HepG2 (cell line): ENCODE measurements around the gene TJAP1. TPM values are rescaled to one million over a fixed set of nuclear protein-coding genes. Genes with fewer than 3 reads are reported as not detected.

Experiments
- ATAC-seq: fragments of 200-7000 bp; cut with Tn5 transposase; 3 replicates; pipeline ENCODE4 v1.9.1; 2020; ENCODE audit warnings: mild to moderate bottlenecking, moderate library complexity
- BruUV-seq: library from RNA; stranded (reverse); fragments of 400-500 nt; replicated peaks from 2 replicates; lab custom pipeline; 2021; lab: Mats Ljungman, UMichigan
- CTCF ChIA-PET: fragments of 300-600 bp; formaldehyde crosslinking; extraction: SDS; loops from one replicate; lab custom pipeline; 2021; ENCODE audit warnings: low total read pairs, inconsistent platforms, low intra/inter-chr PET ratio; lab: Yijun Ruan, JAX
- POLR2A ChIA-PET: fragments of 350-600 bp; sonication (Branson Sonifier 250); formaldehyde crosslinking; loops from one replicate; lab custom pipeline; 2020; ENCODE audit warnings: antibody characterized with exemption, inconsistent platforms; lab: Yijun Ruan, JAX
- DNase-seq: peaks from one replicate; pipeline ENCODE4 v3.0.0-alpha.2; 2015; ENCODE audit warnings: low spot score
- FAIRE-seq: peaks from 3 replicates; lab custom pipeline; 2011; peaks lifted over from hg19 to GRCh38; lab: Jason Lieb, UNC
- H2AFZ ChIP-seq: one replicate; pipeline ENCODE4 v1.6.1; 2011; ENCODE audit warnings: low read length, inconsistent platforms
- H3K27ac ChIP-seq: fragments of 300-600 bp; 3 replicates; pipeline ENCODE4 v1.8.0; 2011; ENCODE audit warnings: mixed run types, mild to moderate bottlenecking, mixed read lengths, low read length, inconsistent platforms; ENCODE audit not compliant: insufficient read depth; ENCODE audit errors: extremely low read length
- H3K27me3 ChIP-seq, 2 experiments: fragments of 200-600 bp in 1 of 2; 2 replicates in 1 of 2; 3 replicates in 1 of 2; pipeline versions ENCODE4 v1.6.0 to v1.8.0; 2011; ENCODE audit warnings: low read length in 2 of 2, mild to moderate bottlenecking in 2 of 2, moderate library complexity in 2 of 2, inconsistent platforms in 1 of 2; ENCODE audit not compliant: insufficient read depth in 2 of 2, control insufficient read depth in 1 of 2
- H3K36me3 ChIP-seq, 2 experiments: fragments of 200-600 bp in 1 of 2; replicated peaks in 1 of 2; 2 replicates in 1 of 2; 3 replicates in 1 of 2; pipeline versions ENCODE4 v1.5.1 to v1.8.0; 2011; ENCODE audit warnings: low read length in 2 of 2, inconsistent platforms in 1 of 2; ENCODE audit not compliant: insufficient read depth in 2 of 2, control insufficient read depth in 1 of 2
- H3K4me1 ChIP-seq: 2 replicates; pipeline ENCODE4 v1.5.1; 2012; ENCODE audit warnings: low read length, inconsistent platforms; ENCODE audit not compliant: insufficient read depth
- H3K4me2 ChIP-seq: 2 replicates; pipeline ENCODE4 v1.6.0; 2011; ENCODE audit warnings: low read depth, low read length, inconsistent platforms
- H3K4me3 ChIP-seq, 3 experiments: fragments of 200-600 bp in 1 of 3; sonication (generic), shearing (Covaris generic) in 1 of 3; replicated peaks in 1 of 3; 2 replicates each; pipeline ENCODE4 v1.5.1; 2011 to 2016; ENCODE audit warnings: low read length in 3 of 3, inconsistent platforms in 2 of 3, low read depth in 2 of 3, mild to moderate bottlenecking in 2 of 3, control low read depth in 1 of 3, mixed read lengths in 1 of 3; ENCODE audit not compliant: insufficient read depth in 1 of 3
- H3K79me2 ChIP-seq: one replicate; pipeline ENCODE4 v1.6.1; 2011; ENCODE audit warnings: low read length, inconsistent platforms; ENCODE audit not compliant: insufficient read depth
- H3K9ac ChIP-seq: 2 replicates; pipeline ENCODE4 v1.6.0; 2011; ENCODE audit warnings: mild to moderate bottlenecking, low read depth, low read length, inconsistent platforms; ENCODE audit not compliant: insufficient read depth
- H3K9me3 ChIP-seq: 2 replicates; pipeline ENCODE4 v1.5.1; 2012; ENCODE audit warnings: mild to moderate bottlenecking, low read length
- H4K20me1 ChIP-seq: 2 replicates; pipeline ENCODE4 v1.6.0; 2011; ENCODE audit warnings: inconsistent platforms, mild to moderate bottlenecking, low read length, moderate library complexity; ENCODE audit not compliant: insufficient read depth
- ASH2L ChIP-seq: fragments of 300-600, 200-600 bp; sonication (generic); IDR thresholded peaks from 2 replicates; pipeline ENCODE4 v1.7.0; 2017; ENCODE audit warnings: low read depth, mild to moderate bottlenecking, moderate library complexity, mixed read lengths, low read length; ENCODE audit not compliant: insufficient read length
- ATAD3A ChIP-seq: sonication (generic); formaldehyde crosslinking; IDR thresholded peaks from 2 replicates; pipeline ENCODE4 v1.4.0; 2020; ENCODE audit warnings: missing genetic modification reagents
- HDAC2 ChIP-seq: sonication (generic); formaldehyde crosslinking; IDR thresholded peaks from 2 replicates; pipeline ENCODE4 v1.4.0; 2020; ENCODE audit warnings: missing genetic modification reagents
- KDM1A ChIP-seq: IDR thresholded peaks from 2 replicates; pipeline ENCODE4 v1.6.1; 2016; ENCODE audit warnings: missing compliant biosample characterization
- SP2 ChIP-seq: sonication (generic); formaldehyde crosslinking; IDR thresholded peaks from 2 replicates; pipeline ENCODE4 v1.5.1; 2020; ENCODE audit warnings: mild to moderate bottlenecking, missing genetic modification reagents
- SUZ12 ChIP-seq: fragments of 150-350 bp; IDR thresholded peaks from 2 replicates; pipeline ENCODE4 v1.6.1; 2014; ENCODE audit warnings: low read depth, low read length
- THAP11 ChIP-seq: IDR thresholded peaks from 2 replicates; pipeline ENCODE4 v1.6.1; 2016; ENCODE audit warnings: missing biosample characterization, missing genetic modification reagents
- TP53 ChIP-seq: sonication (generic); formaldehyde crosslinking; conservative IDR thresholded peaks from 2 replicates; pipeline ENCODE4 v1.4.0; 2020; ENCODE audit warnings: missing genetic modification reagents
- ZNF350 ChIP-seq: sonication (generic); formaldehyde crosslinking; IDR thresholded peaks from 2 replicates; pipeline ENCODE4 v1.4.0; 2020; ENCODE audit warnings: mild to moderate bottlenecking, low read depth, missing genetic modification reagents, borderline replicate concordance
- ZNF713 ChIP-seq: sonication (generic); formaldehyde crosslinking; IDR thresholded peaks from 2 replicates; pipeline ENCODE4 v1.4.0; 2020; ENCODE audit warnings: mild to moderate bottlenecking, missing genetic modification reagents
- WGBS: methylation state at CpG from one replicate; pipeline ENCODE4 v1.1.6; 2017; ENCODE audit warnings: low lambda C conversion rate; 5-methylcytosine and 5-hydroxymethylcytosine counted together
- in situ Hi-C: cut with HindIII; loops from 2 replicates; pipeline ENCODE4 v1.10.0; 2017; ENCODE audit warnings: low pct_unique_long_range_greater_than_20kb; ENCODE audit not compliant: extremely low pct_ligation_motif_present
- intact Hi-C: fragments of 100-400 bp; cut with micrococcal nuclease; formaldehyde crosslinking; loops from one replicate; pipeline ENCODE4 v1.10.0; 2022; ENCODE audit not compliant: unreplicated experiment
- polyA plus RNA-seq, 8 experiments: library from polyadenylated mRNA; depleted of rRNA in 3 of 8; stranded (reverse) in 7 of 8; unstranded in 1 of 8; fragments of >200 nt; fragmentation: Illumina TruSeq in 4 of 8; extraction: Trizol in 4 of 8; gene quantifications; 2 replicates each; pipeline versions ENCODE4 v1.2.1 to v1.2.3, GENCODE V29; 2011 to 2016; ENCODE audit warnings: low read depth in 4 of 8, missing spikeins in 1 of 8, mixed read lengths in 1 of 8; ENCODE audit not compliant: insufficient read depth in 1 of 8
- total RNA-seq, 5 experiments: library from RNA; depleted of rRNA; stranded (reverse); fragments of >200 nt; fragmentation: Illumina TruSeq; extraction: Trizol; gene quantifications; 2 replicates each; pipeline ENCODE4 v1.2.3, GENCODE V29; 2016; ENCODE audit warnings: low read depth in 1 of 5
- TF ChIP-seq, protein P1 (sequence below), 2 experiments: sonication (generic) in 1 of 2; formaldehyde crosslinking in 1 of 2; IDR thresholded peaks; 2 replicates each; pipeline versions ENCODE4 v1.6.1 to v1.9.0; 2014 to 2022; ENCODE audit warnings: antibody characterized with exemption in 1 of 2, borderline replicate concordance in 1 of 2, inconsistent platforms in 1 of 2, low read depth in 1 of 2, missing genetic modification reagents in 1 of 2
- TF ChIP-seq, protein P2 (sequence below): sonication (generic); formaldehyde crosslinking; IDR thresholded peaks from 2 replicates; pipeline ENCODE4 v1.8.1; 2023; ENCODE audit warnings: mild to moderate bottlenecking, missing genetic modification reagents
- TF ChIP-seq, protein P3 (sequence below): sonication (generic); formaldehyde crosslinking; IDR thresholded peaks from 2 replicates; pipeline ENCODE4 v1.4.0; 2020; ENCODE audit warnings: mild to moderate bottlenecking, low read depth, missing genetic modification reagents

The TJAP1 gene
- total and polyA plus RNA-seq, 2 of the 13 experiments (the other 11 are each of a cell fraction or from before 2014, with no cell fraction given), result 15.7 to 41.6 TPM

DNA sequence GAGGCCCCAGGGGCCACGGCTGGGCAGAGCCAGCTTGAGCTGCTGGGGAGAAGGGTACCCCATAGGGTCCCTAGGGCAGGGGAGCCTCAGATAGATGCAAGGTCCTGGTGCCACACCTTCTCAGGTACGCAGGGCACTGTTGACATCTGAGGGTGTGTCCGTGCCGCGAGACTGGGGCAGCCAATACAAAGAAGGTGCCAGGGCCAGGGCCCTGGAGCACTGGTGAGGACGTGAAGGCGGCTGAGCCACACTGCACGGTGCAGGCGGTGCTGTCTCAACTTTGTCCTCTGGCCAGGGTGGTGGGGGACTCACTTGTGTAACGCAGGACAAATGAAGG, 33.4 kb downstream of the TJAP1 start (continued):
- TF ChIP-seq, protein P1, sequence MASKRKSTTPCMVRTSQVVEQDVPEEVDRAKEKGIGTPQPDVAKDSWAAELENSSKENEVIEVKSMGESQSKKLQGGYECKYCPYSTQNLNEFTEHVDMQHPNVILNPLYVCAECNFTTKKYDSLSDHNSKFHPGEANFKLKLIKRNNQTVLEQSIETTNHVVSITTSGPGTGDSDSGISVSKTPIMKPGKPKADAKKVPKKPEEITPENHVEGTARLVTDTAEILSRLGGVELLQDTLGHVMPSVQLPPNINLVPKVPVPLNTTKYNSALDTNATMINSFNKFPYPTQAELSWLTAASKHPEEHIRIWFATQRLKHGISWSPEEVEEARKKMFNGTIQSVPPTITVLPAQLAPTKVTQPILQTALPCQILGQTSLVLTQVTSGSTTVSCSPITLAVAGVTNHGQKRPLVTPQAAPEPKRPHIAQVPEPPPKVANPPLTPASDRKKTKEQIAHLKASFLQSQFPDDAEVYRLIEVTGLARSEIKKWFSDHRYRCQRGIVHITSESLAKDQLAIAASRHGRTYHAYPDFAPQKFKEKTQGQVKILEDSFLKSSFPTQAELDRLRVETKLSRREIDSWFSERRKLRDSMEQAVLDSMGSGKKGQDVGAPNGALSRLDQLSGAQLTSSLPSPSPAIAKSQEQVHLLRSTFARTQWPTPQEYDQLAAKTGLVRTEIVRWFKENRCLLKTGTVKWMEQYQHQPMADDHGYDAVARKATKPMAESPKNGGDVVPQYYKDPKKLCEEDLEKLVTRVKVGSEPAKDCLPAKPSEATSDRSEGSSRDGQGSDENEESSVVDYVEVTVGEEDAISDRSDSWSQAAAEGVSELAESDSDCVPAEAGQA (IDR thresholded peaks at IDR 0.05; ENCODE audit: low read depth), result peak; percentile 72; the same call in 1 of the 2 replicates
- TF ChIP-seq, protein P1 (CRISPR knock-in tag; IDR thresholded peaks at IDR 0.05; ENCODE audit: borderline replicate concordance), result no peak
- no peak for TF ChIP-seq ATAD3A (CRISPR knock-in tag)

DNA sequence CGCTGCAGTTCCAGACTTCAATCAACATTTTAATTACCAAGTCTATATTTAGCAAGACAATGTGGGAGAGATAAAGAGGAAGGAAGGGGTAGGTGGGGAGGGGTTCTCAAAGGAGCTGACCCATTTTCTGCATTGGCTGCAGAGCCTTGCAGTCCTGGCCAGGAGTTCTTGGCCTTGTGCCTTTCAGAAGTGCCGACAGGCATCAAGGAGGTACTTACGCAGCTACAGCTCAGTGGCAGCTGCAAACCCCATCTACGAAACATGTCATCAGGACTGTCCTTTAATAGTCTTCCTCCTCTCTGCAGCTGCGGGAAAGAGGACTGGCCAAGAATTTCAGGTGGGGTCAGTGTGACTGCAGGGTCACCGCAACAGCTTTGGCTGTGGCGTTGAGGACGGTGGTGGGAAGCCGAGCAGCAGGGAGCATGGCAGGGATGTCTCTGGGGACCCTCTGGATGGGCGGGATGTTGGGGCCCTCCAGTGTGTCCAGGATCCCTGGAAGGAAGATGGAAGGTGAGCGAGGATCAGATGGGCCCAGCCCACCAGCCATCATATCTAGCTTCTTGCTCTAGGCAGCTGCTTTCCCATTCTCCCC, 34.5 kb downstream of the TJAP1 start:
- no peak for FAIRE-seq

More for the DNA sequence above, 34.5 kb downstream of the TJAP1 start:
- peaks cover 15 to 39% of the 10 kb centered on the region in 2 experiments for H3K36me3 ChIP-seq
- no peak overlapping the region for H3K4me3 ChIP-seq
- no peak overlapping the region for H3K9ac ChIP-seq
- H3K4me2 ChIP-seq, result no peak overlapping the region
- H3K4me1 ChIP-seq, result peaks cover 53% of the 10 kb centered on the region
- WGBS, result 97% methylated on average over 11 of the region's 11 CpGs
- TF ChIP-seq THAP11 (no peak), TP53 (CRISPR knock-in tag) (no peak), ZNF350 (CRISPR knock-in tag) (no peak), KDM1A (no peak), SP2 (CRISPR knock-in tag) (no peak), SUZ12 (no peak), HDAC2 (CRISPR knock-in tag) (no peak), ZNF713 (CRISPR knock-in tag) (no peak), ASH2L (no peak)
- TF ChIP-seq, protein P2, sequence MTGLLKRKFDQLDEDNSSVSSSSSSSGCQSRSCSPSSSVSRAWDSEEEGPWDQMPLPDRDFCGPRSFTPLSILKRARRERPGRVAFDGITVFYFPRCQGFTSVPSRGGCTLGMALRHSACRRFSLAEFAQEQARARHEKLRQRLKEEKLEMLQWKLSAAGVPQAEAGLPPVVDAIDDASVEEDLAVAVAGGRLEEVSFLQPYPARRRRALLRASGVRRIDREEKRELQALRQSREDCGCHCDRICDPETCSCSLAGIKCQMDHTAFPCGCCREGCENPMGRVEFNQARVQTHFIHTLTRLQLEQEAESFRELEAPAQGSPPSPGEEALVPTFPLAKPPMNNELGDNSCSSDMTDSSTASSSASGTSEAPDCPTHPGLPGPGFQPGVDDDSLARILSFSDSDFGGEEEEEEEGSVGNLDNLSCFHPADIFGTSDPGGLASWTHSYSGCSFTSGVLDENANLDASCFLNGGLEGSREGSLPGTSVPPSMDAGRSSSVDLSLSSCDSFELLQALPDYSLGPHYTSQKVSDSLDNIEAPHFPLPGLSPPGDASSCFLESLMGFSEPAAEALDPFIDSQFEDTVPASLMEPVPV (CRISPR knock-in tag), result no peak
- TF ChIP-seq, protein P3, sequence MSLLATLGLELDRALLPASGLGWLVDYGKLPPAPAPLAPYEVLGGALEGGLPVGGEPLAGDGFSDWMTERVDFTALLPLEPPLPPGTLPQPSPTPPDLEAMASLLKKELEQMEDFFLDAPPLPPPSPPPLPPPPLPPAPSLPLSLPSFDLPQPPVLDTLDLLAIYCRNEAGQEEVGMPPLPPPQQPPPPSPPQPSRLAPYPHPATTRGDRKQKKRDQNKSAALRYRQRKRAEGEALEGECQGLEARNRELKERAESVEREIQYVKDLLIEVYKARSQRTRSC, result no peak
- CTCF ChIA-PET, result no interaction called here
- no TSS peak for BruUV-seq
- peaks cover 3 to 7% of the 10 kb centered on the region in 2 experiments; a peak in 4 of 5 replicates for H3K27me3 ChIP-seq
- H3K9me3 ChIP-seq, result no peaks in the 10 kb centered on the region
- ATAC-seq (no peak), DNase-seq (no peak)
- no peak overlapping the region for H3K27ac ChIP-seq
- H4K20me1 ChIP-seq, result no peaks in the 10 kb centered on the region; the same call in 1 of the 2 replicates
- H3K79me2 ChIP-seq, result peaks cover 25% of the 10 kb centered on the region
- POLR2A ChIA-PET, result no interaction called here
- H2AFZ ChIP-seq, result no peak overlapping the region
- intact Hi-C loops (no loop called here), in situ Hi-C loops (no loop called here)
